GM12878 (cell line): Measurements from ENCODE around the gene OR10H4. TPM values are rescaled to one million over a fixed set of nuclear protein-coding genes. Genes with fewer than 3 reads are reported as not detected.
"Not testable (repeated sequence)": the region's sequence is repeated elsewhere in the genome, so short reads cannot be mapped to it uniquely, and the experiment has no call there.

Experiments
- ATAC-seq: fragments of 200-7000 bp; cut with Tn5 transposase; 3 replicates; pipeline ENCODE4 v1.9.1; 2020; ENCODE audit warnings: mild to moderate bottlenecking, moderate library complexity
- BruUV-seq: library from RNA; stranded (reverse); fragments of 400-500 nt; replicated peaks from 2 replicates; lab custom pipeline; 2021; lab: Mats Ljungman, UMichigan
- CTCF ChIA-PET: fragments of 300-600 bp; sonication (Branson Sonifier 250); formaldehyde crosslinking; extraction: SDS; loops from one replicate; lab custom pipeline; 2021; ENCODE audit warnings: inconsistent platforms; lab: Yijun Ruan, JAX
- POLR2A ChIA-PET: fragments of 350-600 bp; formaldehyde crosslinking; extraction: SDS; loops from one replicate; lab custom pipeline; 2021; ENCODE audit warnings: inconsistent platforms; lab: Charles Lee
- RAD21 ChIA-PET: fragments of 300-600 bp; sonication (Branson Sonifier 250); formaldehyde crosslinking; loops from one replicate; lab custom pipeline; 2023; ENCODE audit warnings: antibody characterized with exemption; ENCODE audit not compliant: unreplicated experiment; lab: Charles Lee
- SMC1A ChIA-PET: fragments of 300-600 bp; sonication (Branson Sonifier 250); formaldehyde crosslinking; loops from one replicate; lab custom pipeline; 2023; ENCODE audit not compliant: unreplicated experiment, uncharacterized antibody; lab: Charles Lee
- DNase-seq: peaks from one replicate; pipeline ENCODE4 v3.0.0-alpha.2; 2011; ENCODE audit warnings: low read depth, low spot score
- FAIRE-seq: peaks from 3 replicates; lab custom pipeline; 2011; peaks lifted over from hg19 to GRCh38; lab: Jason Lieb, UNC
- H2AFZ ChIP-seq: 2 replicates; pipeline ENCODE4 v1.6.0; 2011; ENCODE audit warnings: low read depth, low read length, control low read depth; ENCODE audit not compliant: control insufficient read depth
- H3K27ac ChIP-seq: 2 replicates; pipeline ENCODE4 v1.5.1; 2011; ENCODE audit warnings: control low read depth; ENCODE audit not compliant: control insufficient read depth, insufficient read depth
- H3K27me3 ChIP-seq, 2 experiments: replicated peaks in 1 of 2; 2 replicates each; pipeline versions ENCODE4 v1.6.0 to v1.6.1; 2011; ENCODE audit warnings: low read length in 1 of 2; ENCODE audit not compliant: control insufficient read depth in 2 of 2, insufficient read depth in 2 of 2
- H3K36me3 ChIP-seq, 2 experiments: 2 replicates each; pipeline ENCODE4 v1.5.1; 2011; ENCODE audit warnings: low read length in 1 of 2; ENCODE audit not compliant: control insufficient read depth in 2 of 2, insufficient read depth in 2 of 2
- H3K4me1 ChIP-seq: 2 replicates; pipeline ENCODE4 v1.6.1; 2011; ENCODE audit warnings: mild to moderate bottlenecking, low read length, moderate library complexity, mixed read lengths; ENCODE audit not compliant: control insufficient read depth, insufficient read depth
- H3K4me2 ChIP-seq: 2 replicates; pipeline ENCODE4 v1.6.0; 2011; ENCODE audit warnings: control low read depth; ENCODE audit not compliant: control insufficient read depth, insufficient read depth
- H3K4me3 ChIP-seq: fragments of 200-600 bp; sonication (generic); 2 replicates; pipeline ENCODE4 v1.5.1; 2016
- H3K79me2 ChIP-seq: 2 replicates; pipeline ENCODE4 v1.6.0; 2011; ENCODE audit warnings: low read length; ENCODE audit not compliant: control insufficient read depth, insufficient read depth
- H3K9ac ChIP-seq: 2 replicates; pipeline ENCODE4 v1.8.0; 2011; ENCODE audit warnings: low read length, control low read depth, mixed read lengths; ENCODE audit not compliant: control insufficient read depth, insufficient read depth
- H3K9me3 ChIP-seq: replicated peaks from 3 replicates; pipeline ENCODE4 v1.5.1; 2011; ENCODE audit warnings: mild to moderate bottlenecking, low read length; ENCODE audit not compliant: control insufficient read depth, insufficient read depth
- H4K20me1 ChIP-seq: 2 replicates; pipeline ENCODE4 v1.6.0; 2011; ENCODE audit not compliant: control insufficient read depth, insufficient read depth
- ASH2L ChIP-seq: fragments of 300-600, 200-600 bp; sonication (generic); IDR thresholded peaks from 2 replicates; pipeline ENCODE4 v1.6.1; 2017; ENCODE audit warnings: low read depth, mild to moderate bottlenecking, borderline replicate concordance
- GABPA ChIP-seq: IDR thresholded peaks from 2 replicates; pipeline ENCODE4 v1.6.1; 2014; ENCODE audit warnings: antibody characterized with exemption, low read depth, mild to moderate bottlenecking, inconsistent platforms
- KLF5 ChIP-seq: fragments of 450-650 bp; IDR thresholded peaks from 2 replicates; pipeline ENCODE4 v1.6.1; 2014; ENCODE audit warnings: mild to moderate bottlenecking; ENCODE audit not compliant: partially characterized antibody
- MYC ChIP-seq: IDR thresholded peaks from 2 replicates; pipeline ENCODE4 v1.6.1; 2011; ENCODE audit warnings: mild to moderate bottlenecking, low read length, moderate library complexity, inconsistent platforms; ENCODE audit not compliant: insufficient read depth, insufficient replicate concordance, insufficient read length, severe bottlenecking
- NR2C1 ChIP-seq: fragments of 450-650 bp; IDR thresholded peaks from 2 replicates; pipeline ENCODE4 v1.6.1; 2017; ENCODE audit warnings: antibody characterized with exemption, mild to moderate bottlenecking, moderate library complexity
- RB1 ChIP-seq: fragments of 450-650 bp; formaldehyde crosslinking; IDR thresholded peaks from 2 replicates; pipeline ENCODE4 v1.6.1; 2017; ENCODE audit warnings: mild to moderate bottlenecking, borderline replicate concordance
- TARDBP ChIP-seq: IDR thresholded peaks from 2 replicates; pipeline ENCODE4 v1.6.1; 2016; ENCODE audit warnings: borderline replicate concordance
- ZNF592 ChIP-seq: fragments of 450-650 bp; IDR thresholded peaks from 2 replicates; pipeline ENCODE4 v1.6.1; 2017; ENCODE audit warnings: mild to moderate bottlenecking, moderate library complexity
- WGBS: methylation state at CpG from one replicate; pipeline ENCODE4 v1.1.6; 2016; ENCODE audit warnings: low lambda C conversion rate; ENCODE audit not compliant: insufficient replicate concordance, insufficient coverage; ENCODE audit errors: missing lambda C conversion rate; 5-methylcytosine and 5-hydroxymethylcytosine counted together
- in situ Hi-C: fragments of 300-500 bp; cut with MboI; formaldehyde crosslinking; loops from 9 replicates; pipeline ENCODE4 v1.14.3; 2018; ENCODE audit warnings: mixed read lengths
- intact Hi-C: fragments of 100-400 bp; cut with micrococcal nuclease; formaldehyde crosslinking; loops from one replicate; pipeline ENCODE4 v1.14.2; 2022; ENCODE audit not compliant: unreplicated experiment
- polyA plus RNA-seq, 11 experiments: library from polyadenylated mRNA; depleted of rRNA in 4 of 11; unstranded in 6 of 11; stranded (reverse) in 5 of 11; fragments of >200 nt; fragmentation: Nextera tagmentation in 4 of 11; fragmentation: Illumina TruSeq in 1 of 11; extraction: Ambion mirVana in 4 of 11; extraction: Trizol in 1 of 11; gene quantifications; 1 replicate in 1 of 11; 2 replicates in 10 of 11; pipeline versions ENCODE4 v1.2.1 to v1.2.3, GENCODE V29; 2011 to 2016; ENCODE audit warnings: inconsistent platforms in 2 of 11, missing spikeins in 2 of 11, low read depth in 1 of 11
- total RNA-seq, 4 experiments: library from RNA; depleted of rRNA in 3 of 4; stranded (reverse); fragments of >200 nt in 3 of 4; fragmentation: Illumina TruSeq in 1 of 4; extraction: Trizol in 1 of 4; gene quantifications; 2 replicates each; pipeline versions ENCODE4 v1.2.1 to v1.2.3, GENCODE V29; 2013 to 2021
- TF ChIP-seq, protein P1 (sequence below): IDR thresholded peaks from 2 replicates; pipeline ENCODE4 v1.6.1; 2012; ENCODE audit warnings: low read depth, low read length, improper control_type of control experiment

Gene OR10H4
- total and polyA plus RNA-seq, 10 of the 15 experiments (the other 5 are each of a cell fraction or from before 2014, with no cell fraction given) = not detected

GRCh38 chr19:15979293-15979692 is 30.5 kb downstream of the OR10H4 start (continued):
- TF ChIP-seq KLF5 (no peak), NR2C1 (no peak), GABPA (no peak), MYC (no peak)

GRCh38 chr19:15985831-15986230 is 37.0 kb downstream of the OR10H4 start:
- RAD21 ChIA-PET, POLR2A ChIA-PET, H4K20me1 ChIP-seq, DNase-seq, H3K27me3 ChIP-seq, H3K4me3 ChIP-seq, H3K9ac ChIP-seq, H3K36me3 ChIP-seq, H2AFZ ChIP-seq, H3K4me2 ChIP-seq, in situ Hi-C loops, ATAC-seq, BruUV-seq, H3K27ac ChIP-seq, H3K79me2 ChIP-seq, H3K9me3 ChIP-seq, intact Hi-C loops, FAIRE-seq, H3K4me1 ChIP-seq: not testable (repeated sequence)
- SMC1A ChIA-PET = interaction anchor here (0.7 kb wide), 1 partner anchor 24 kb away, joined by 3 read pairs; no protein-coding TSS in a partner anchor
- WGBS = 18% methylated on average over 6 of the region's 6 CpGs
- CTCF ChIA-PET = interaction anchor here (0.8 kb wide), 1 partner anchor 55 kb away, joined by 3 read pairs; no protein-coding TSS in a partner anchor

GRCh38 chr19:15986701-15987100 is 37.9 kb downstream of the OR10H4 start:
- Histone ChIP-seq H3K79me2 (no peaks in the 10 kb centered on the region), H3K9ac (no peak overlapping the region), H4K20me1 (no peaks in the 10 kb centered on the region), H3K9me3 (no peaks in the 10 kb centered on the region; the same call in 2 of the 3 replicates), H3K4me1 (no peaks in the 10 kb centered on the region), H3K27me3 (no peaks in the 10 kb centered on the region), H3K36me3 (no peaks in the 10 kb centered on the region), H3K27ac (no peak overlapping the region), H3K4me3 (no peak overlapping the region), H3K4me2 (no peak overlapping the region), H2AFZ (no peak overlapping the region)
- WGBS = 44% methylated on average over 2 of the region's 2 CpGs
- BruUV-seq = no TSS peak
- SMC1A ChIA-PET = interaction anchor here (0.7 kb wide), 1 partner anchor 23 kb away, joined by 3 read pairs; no protein-coding TSS in a partner anchor
- no peak for FAIRE-seq
- POLR2A ChIA-PET = no interaction called here
- no peak for ATAC-seq
- in situ Hi-C loops (no loop called here), intact Hi-C loops (no loop called here)
- CTCF ChIA-PET = interaction anchor here (0.6 to 0.8 kb wide), 2 partner anchors 55 to 170 kb away, joined by 3 read pairs; no protein-coding TSS in a partner anchor
- RAD21 ChIA-PET = no interaction called here
- no peak for DNase-seq
- TF ChIP-seq, protein P1, sequence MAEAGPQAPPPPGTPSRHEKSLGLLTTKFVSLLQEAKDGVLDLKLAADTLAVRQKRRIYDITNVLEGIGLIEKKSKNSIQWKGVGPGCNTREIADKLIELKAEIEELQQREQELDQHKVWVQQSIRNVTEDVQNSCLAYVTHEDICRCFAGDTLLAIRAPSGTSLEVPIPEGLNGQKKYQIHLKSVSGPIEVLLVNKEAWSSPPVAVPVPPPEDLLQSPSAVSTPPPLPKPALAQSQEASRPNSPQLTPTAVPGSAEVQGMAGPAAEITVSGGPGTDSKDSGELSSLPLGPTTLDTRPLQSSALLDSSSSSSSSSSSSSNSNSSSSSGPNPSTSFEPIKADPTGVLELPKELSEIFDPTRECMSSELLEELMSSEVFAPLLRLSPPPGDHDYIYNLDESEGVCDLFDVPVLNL = no peak
- no peak for TF ChIP-seq TARDBP
- no peak for TF ChIP-seq ZNF592
- no peak for TF ChIP-seq RB1
- TF ChIP-seq ASH2L = no peak
